DOHH2 (cell line): ENCODE data around the gene RPTOR.

ENCODE experiments used
- H3F3A ChIP-seq: fragments of 200-600 bp; sonication (generic), shearing (Covaris generic); 2 replicates; pipeline ENCODE4 v1.6.0; 2016; ENCODE audit warnings: antibody characterized with exemption, mild to moderate bottlenecking; ENCODE audit not compliant: control insufficient read depth, insufficient read depth
- H3K27ac ChIP-seq: fragments of 200-600 bp; sonication (generic); 2 replicates; pipeline ENCODE4 v1.5.1; 2014; ENCODE audit warnings: low read depth, mild to moderate bottlenecking, low read length, moderate library complexity
- H3K27me3 ChIP-seq: fragments of 200-600 bp; sonication (generic); 2 replicates; pipeline ENCODE4 v1.6.1; 2014; ENCODE audit warnings: mild to moderate bottlenecking, low read length, mixed read lengths; ENCODE audit not compliant: control insufficient read depth
- H3K36me3 ChIP-seq: fragments of 200-600 bp; sonication (generic); 2 replicates; pipeline ENCODE4 v1.6.1; 2014; ENCODE audit warnings: mild to moderate bottlenecking, low read length, moderate library complexity, mixed read lengths; ENCODE audit not compliant: control insufficient read depth
- H3K4me1 ChIP-seq: fragments of 200-600 bp; sonication (generic); 2 replicates; pipeline ENCODE4 v1.6.1; 2014; ENCODE audit warnings: mild to moderate bottlenecking, low read length, mixed read lengths; ENCODE audit not compliant: control insufficient read depth
- H3K4me2 ChIP-seq: fragments of 200-600 bp; sonication (generic); 2 replicates; pipeline ENCODE4 v1.6.0; 2014; ENCODE audit warnings: mild to moderate bottlenecking, low read length, moderate library complexity
- H3K4me3 ChIP-seq: fragments of 200-600 bp; sonication (generic); 2 replicates; pipeline ENCODE4 v1.5.1; 2014; ENCODE audit warnings: mild to moderate bottlenecking, low read length, mixed read lengths
- H3K79me2 ChIP-seq: fragments of 200-600 bp; sonication (generic); 2 replicates; pipeline ENCODE4 v1.6.1; 2014; ENCODE audit warnings: mild to moderate bottlenecking, low read length, mixed read lengths; ENCODE audit not compliant: control insufficient read depth
- H3K9me2 ChIP-seq: fragments of 200-600 bp; sonication (generic); replicated peaks from 2 replicates; pipeline ENCODE4 v1.6.1; 2014; ENCODE audit warnings: mild to moderate bottlenecking, low read length, mixed read lengths; ENCODE audit not compliant: control insufficient read depth
- H3K9me3 ChIP-seq: fragments of 200-600 bp; sonication (generic); 2 replicates; pipeline ENCODE4 v1.6.1; 2014; ENCODE audit warnings: antibody characterized with exemption, low read length, mixed read lengths; ENCODE audit not compliant: control insufficient read depth, insufficient read depth
- H4K20me1 ChIP-seq: fragments of 200-600 bp; sonication (generic); 2 replicates; pipeline ENCODE4 v1.6.0; 2014; ENCODE audit warnings: low read depth, mild to moderate bottlenecking, antibody characterized with exemption, low read length, moderate library complexity; ENCODE audit not compliant: control insufficient read depth, insufficient read depth
- CTCF ChIP-seq: fragments of 200-600 bp; sonication (generic); IDR thresholded peaks from one replicate; pipeline ENCODE4 v1.5.1; 2014; ENCODE audit warnings: antibody characterized with exemption, mild to moderate bottlenecking, low read depth, low read length; ENCODE audit not compliant: poor library complexity, severe bottlenecking
- EZH2phosphoT487 ChIP-seq: fragments of 200-600 bp; sonication (generic); IDR thresholded peaks from 2 replicates; pipeline ENCODE4 v1.6.1; 2017; ENCODE audit warnings: borderline replicate concordance, mild to moderate bottlenecking, antibody characterized with exemption, low read length, moderate library complexity, mixed read lengths

The RPTOR gene

DNA sequence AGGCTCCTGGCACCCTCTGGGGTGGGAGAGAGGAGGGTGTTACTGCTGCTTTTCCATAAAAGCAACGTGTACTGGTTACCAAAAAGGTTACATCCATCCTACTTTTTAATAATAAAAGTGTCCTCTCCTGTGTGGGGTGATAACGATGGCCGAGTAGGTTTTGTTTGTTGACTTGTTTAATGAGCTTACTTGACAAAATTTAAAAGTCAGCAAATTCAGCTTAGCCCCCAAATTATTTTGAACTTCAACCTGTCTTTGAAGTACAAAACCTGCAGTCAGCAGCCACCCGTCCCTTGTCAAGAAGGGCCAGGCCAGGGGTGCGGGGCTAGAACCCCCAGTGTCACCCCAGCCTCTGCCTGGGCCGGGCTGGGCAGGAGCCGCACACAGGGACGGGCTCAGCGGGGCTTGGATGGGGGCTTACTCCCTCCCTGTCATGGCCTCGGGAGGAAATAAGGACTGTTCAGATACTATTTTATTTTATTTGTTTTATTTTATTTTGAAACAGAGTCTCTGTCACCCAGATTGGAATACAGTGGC lies 343.1 kb downstream of the RPTOR start:
- Histone ChIP-seq H4K20me1 (no peaks in the 10 kb centered on the region), H3K79me2 (no peaks in the 10 kb centered on the region), H3K4me2 (no peak overlapping the region), H3K4me3 (no peak overlapping the region), H3K27ac (no peak overlapping the region), H3K36me3 (peaks cover 14% of the 10 kb centered on the region), H3K27me3 (no peaks in the 10 kb centered on the region), H3K9me3 (no peaks in the 10 kb centered on the region), H3K4me1 (no peaks in the 10 kb centered on the region), H3K9me2 (no peaks in the 10 kb centered on the region), H3F3A (no peaks in the 10 kb centered on the region)
- TF ChIP-seq CTCF (no peak), EZH2phosphoT487 (no peak)

DNA sequence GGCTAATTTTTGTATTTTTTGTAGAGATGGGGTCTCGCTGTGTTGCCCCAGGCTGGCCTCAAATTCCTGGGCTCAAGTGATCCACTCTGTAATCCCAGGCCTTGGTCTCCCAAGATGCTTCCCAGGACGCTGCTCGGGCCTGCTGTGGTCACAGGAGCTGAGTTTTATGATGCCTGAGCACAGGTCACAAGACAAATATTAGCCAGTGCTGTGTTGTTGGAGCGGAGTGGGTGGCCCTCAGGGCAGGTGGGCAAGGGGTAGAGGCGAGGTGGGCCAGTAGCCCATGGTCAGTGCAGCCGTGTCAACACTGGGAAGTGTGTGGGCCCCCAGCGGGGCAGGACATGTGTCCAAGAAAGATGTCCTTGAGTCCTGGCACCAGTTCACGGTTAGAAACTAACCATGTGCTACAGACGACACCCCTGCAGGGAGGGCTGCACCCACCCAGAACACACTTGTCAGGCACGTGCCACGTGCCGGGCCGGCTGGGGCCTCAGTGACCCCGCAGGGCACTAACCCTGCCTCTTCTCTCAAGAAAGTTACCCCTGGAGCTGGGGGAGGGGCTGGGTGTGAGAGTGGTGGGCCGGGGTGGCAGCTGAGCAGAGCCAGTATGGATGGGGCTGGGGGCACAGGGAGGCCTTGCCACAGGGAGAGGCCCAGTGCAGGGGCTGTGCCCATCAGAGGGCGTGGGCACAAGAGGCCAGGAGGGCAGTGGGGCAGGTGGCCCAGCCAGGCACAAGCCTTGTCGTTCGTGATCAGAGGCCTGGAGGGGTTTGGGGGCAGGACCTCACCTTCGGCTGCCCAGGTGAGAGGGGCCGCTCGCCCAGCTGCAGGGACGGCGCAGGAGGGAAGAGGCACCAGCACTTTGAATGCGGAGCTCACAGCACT lies 343.9 kb downstream of the RPTOR start:
- Histone ChIP-seq H3K4me1 (no peaks in the 10 kb centered on the region), H3F3A (no peaks in the 10 kb centered on the region), H3K79me2 (no peaks in the 10 kb centered on the region), H3K27ac (no peak overlapping the region), H3K4me3 (no peak overlapping the region), H3K36me3 (peaks cover 20% of the 10 kb centered on the region), H3K27me3 (no peaks in the 10 kb centered on the region), H3K9me2 (no peaks in the 10 kb centered on the region), H3K9me3 (no peaks in the 10 kb centered on the region), H3K4me2 (no peak overlapping the region), H4K20me1 (no peaks in the 10 kb centered on the region)
- no peak for TF ChIP-seq EZH2phosphoT487
- TF ChIP-seq CTCF: no peak

GRCh38 chr17:80889231-80890195 lies 344.9 kb downstream of the RPTOR start:
- Histone ChIP-seq H3K27me3 (no peaks in the 10 kb centered on the region), H3K4me3 (no peak overlapping the region), H3K9me2 (no peaks in the 10 kb centered on the region), H3K79me2 (no peaks in the 10 kb centered on the region), H3K36me3 (peaks cover 21% of the 10 kb centered on the region), H3K4me1 (no peaks in the 10 kb centered on the region), H3K9me3 (no peaks in the 10 kb centered on the region), H4K20me1 (no peaks in the 10 kb centered on the region), H3K4me2 (no peak overlapping the region), H3K27ac (no peak overlapping the region), H3F3A (no peaks in the 10 kb centered on the region)
- TF ChIP-seq EZH2phosphoT487 (no peak), CTCF (no peak)
